T follicular helper cell (primary cell): ENCODE measurements around the gene MMS19.
"Not testable (repeated sequence)": the region's sequence is repeated elsewhere in the genome, so short reads cannot be mapped to it uniquely, and the experiment has no call there.

Experiments used
- DNase-seq: peaks from one replicate; pipeline ENCODE4 v3.0.0-alpha.2; 2020; ENCODE audit warnings: low read depth

Gene MMS19

GRCh38 chr10:97423757-97424098 lies 74.5 kb downstream of the MMS19 start:
- DNase-seq = not testable (repeated sequence)

GRCh38 chr10:97416565-97416964 lies 81.7 kb downstream of the MMS19 start:
- DNase-seq = no peak

GRCh38 chr10:97412891-97413304 lies 85.3 kb downstream of the MMS19 start:
- no peak for DNase-seq

- no peak for DNase-seq
Measured at GRCh38 chr10:97411406-97411805, 86.8 kb downstream of the MMS19 start.

GRCh38 chr10:97408496-97408992 lies 89.7 kb downstream of the MMS19 start:
- no peak for DNase-seq
